DOHH2 (cell line): ENCODE results near the gene PKN3.

ENCODE experiments used
- EZH2phosphoT487 ChIP-seq: fragments of 200-600 bp; sonication (generic); IDR thresholded peaks from 2 replicates; pipeline ENCODE4 v1.6.1; 2017; ENCODE audit warnings: borderline replicate concordance, mild to moderate bottlenecking, antibody characterized with exemption, low read length, moderate library complexity, mixed read lengths
- TF ChIP-seq, protein P1 (sequence below): fragments of 200-600 bp; sonication (generic); IDR thresholded peaks from one replicate; pipeline ENCODE4 v1.5.1; 2014; ENCODE audit warnings: antibody characterized with exemption, mild to moderate bottlenecking, low read depth, low read length; ENCODE audit not compliant: poor library complexity, severe bottlenecking

DNA sequence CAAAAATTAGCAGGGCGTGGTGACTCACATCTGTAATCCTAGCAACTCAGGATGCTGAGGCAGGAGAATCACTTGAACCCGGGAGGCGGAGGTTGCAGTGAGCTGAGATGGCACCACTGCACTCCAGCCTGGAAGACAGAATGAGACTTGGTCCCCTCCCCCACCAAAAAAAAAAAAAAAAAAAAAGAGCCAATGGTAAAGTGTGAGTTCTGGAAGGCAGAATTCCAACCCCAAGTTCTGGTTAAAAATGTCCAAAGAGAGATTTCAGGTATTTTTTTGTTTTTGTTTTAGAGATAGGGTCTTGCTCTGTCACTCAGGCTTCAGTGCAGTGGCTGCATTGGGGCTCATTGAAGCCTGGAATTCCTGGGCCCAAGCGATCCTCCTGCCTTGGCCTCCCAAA is 14.8 kb upstream of the PKN3 start:
- TF ChIP-seq, protein P1, sequence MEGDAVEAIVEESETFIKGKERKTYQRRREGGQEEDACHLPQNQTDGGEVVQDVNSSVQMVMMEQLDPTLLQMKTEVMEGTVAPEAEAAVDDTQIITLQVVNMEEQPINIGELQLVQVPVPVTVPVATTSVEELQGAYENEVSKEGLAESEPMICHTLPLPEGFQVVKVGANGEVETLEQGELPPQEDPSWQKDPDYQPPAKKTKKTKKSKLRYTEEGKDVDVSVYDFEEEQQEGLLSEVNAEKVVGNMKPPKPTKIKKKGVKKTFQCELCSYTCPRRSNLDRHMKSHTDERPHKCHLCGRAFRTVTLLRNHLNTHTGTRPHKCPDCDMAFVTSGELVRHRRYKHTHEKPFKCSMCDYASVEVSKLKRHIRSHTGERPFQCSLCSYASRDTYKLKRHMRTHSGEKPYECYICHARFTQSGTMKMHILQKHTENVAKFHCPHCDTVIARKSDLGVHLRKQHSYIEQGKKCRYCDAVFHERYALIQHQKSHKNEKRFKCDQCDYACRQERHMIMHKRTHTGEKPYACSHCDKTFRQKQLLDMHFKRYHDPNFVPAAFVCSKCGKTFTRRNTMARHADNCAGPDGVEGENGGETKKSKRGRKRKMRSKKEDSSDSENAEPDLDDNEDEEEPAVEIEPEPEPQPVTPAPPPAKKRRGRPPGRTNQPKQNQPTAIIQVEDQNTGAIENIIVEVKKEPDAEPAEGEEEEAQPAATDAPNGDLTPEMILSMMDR = no peak
- no peak for TF ChIP-seq EZH2phosphoT487
